Liver (tissue), 9 donors: ENCODE results near the gene RBM3. TPM values are rescaled to one million over a fixed set of nuclear protein-coding genes. Genes with fewer than 3 reads are reported as not detected.

Experiments
- DNase-seq: peaks from one replicate; pipeline ENCODE4 v3.0.0-alpha.2; 2017; ENCODE audit warnings: low spot score
- H3K27ac ChIP-seq, 2 donors: one replicate each; pipeline ENCODE4 v1.7.0; 2013; ENCODE audit warnings: inconsistent platforms in 2 of 2, low read length in 2 of 2, control low read depth in 1 of 2, low read depth in 1 of 2, mild to moderate bottlenecking in 1 of 2
- H3K27me3 ChIP-seq, 4 donors: one replicate each; pipeline versions ENCODE4 v1.6.1 to v1.7.0; 2013; ENCODE audit warnings: low read length in 3 of 4, inconsistent platforms in 1 of 4, mild to moderate bottlenecking in 1 of 4, moderate library complexity in 1 of 4; ENCODE audit not compliant: control insufficient read depth in 4 of 4, insufficient read depth in 4 of 4
- H3K36me3 ChIP-seq, 4 donors: one replicate each; pipeline versions ENCODE4 v1.6.1 to v1.7.0; 2013; ENCODE audit warnings: low read length in 3 of 4, mild to moderate bottlenecking in 3 of 4, low read depth in 1 of 4, moderate library complexity in 1 of 4; ENCODE audit not compliant: control insufficient read depth in 4 of 4, insufficient read depth in 3 of 4
- H3K4me1 ChIP-seq, 4 donors: one replicate each; pipeline versions ENCODE4 v1.6.1 to v1.7.0; 2013; ENCODE audit warnings: low read length in 3 of 4, mild to moderate bottlenecking in 3 of 4, moderate library complexity in 1 of 4; ENCODE audit not compliant: control insufficient read depth in 4 of 4, insufficient read depth in 4 of 4
- H3K4me3 ChIP-seq, 3 donors: one replicate each; pipeline versions ENCODE4 v1.6.1 to v1.7.0; 2013; ENCODE audit warnings: low read length in 3 of 3, control low read depth in 1 of 3, low read depth in 1 of 3, mild to moderate bottlenecking in 1 of 3
- H3K9ac ChIP-seq, 2 donors: one replicate each; pipeline ENCODE4 v1.7.0; 2013; ENCODE audit warnings: low read length in 2 of 2, mild to moderate bottlenecking in 2 of 2, moderate library complexity in 2 of 2, control low read depth in 1 of 2, low read depth in 1 of 2
- H3K9me3 ChIP-seq, 4 donors: one replicate each; pipeline versions ENCODE4 v1.6.1 to v1.7.0; 2013; ENCODE audit warnings: low read length in 3 of 4; ENCODE audit not compliant: control insufficient read depth in 4 of 4
- EGR1 ChIP-seq, 2 donors: IDR thresholded peaks; 2 replicates each; pipeline ENCODE4 v1.6.1; 2016 to 2018; ENCODE audit warnings: antibody characterized with exemption in 2 of 2, low read depth in 2 of 2
- FOXA1 ChIP-seq: IDR thresholded peaks from 2 replicates; pipeline ENCODE4 v1.6.1; 2016; ENCODE audit warnings: antibody characterized with exemption
- FOXA2 ChIP-seq: IDR thresholded peaks from 2 replicates; pipeline ENCODE4 v1.6.1; 2016; ENCODE audit warnings: antibody characterized with exemption
- GABPA ChIP-seq, 2 donors: IDR thresholded peaks in 1 of 2; conservative IDR thresholded peaks in 1 of 2; 2 replicates each; pipeline ENCODE4 v1.6.1; 2016; ENCODE audit warnings: antibody characterized with exemption in 2 of 2, mild to moderate bottlenecking in 1 of 2, moderate library complexity in 1 of 2
- HNF4A ChIP-seq, 2 donors: conservative IDR thresholded peaks; 2 replicates each; pipeline ENCODE4 v1.6.1; 2016; ENCODE audit warnings: antibody characterized with exemption in 2 of 2, mild to moderate bottlenecking in 2 of 2
- HNF4G ChIP-seq: IDR thresholded peaks from 2 replicates; pipeline ENCODE4 v1.6.1; 2016; ENCODE audit warnings: antibody characterized with exemption
- JUND ChIP-seq, 2 donors: IDR thresholded peaks; 2 replicates each; pipeline ENCODE4 v1.6.1; 2016; ENCODE audit warnings: antibody characterized with exemption in 2 of 2
- NR2F2 ChIP-seq: IDR thresholded peaks from 2 replicates; pipeline ENCODE4 v1.6.1; 2016; ENCODE audit warnings: antibody characterized with exemption
- RAD21 ChIP-seq, 2 donors: IDR thresholded peaks; 2 replicates each; pipeline ENCODE4 v1.6.1; 2016; ENCODE audit warnings: antibody characterized with exemption in 2 of 2, mild to moderate bottlenecking in 2 of 2
- RXRA ChIP-seq, 2 donors: IDR thresholded peaks; 2 replicates each; pipeline ENCODE4 v1.6.1; 2017 to 2018; ENCODE audit warnings: antibody characterized with exemption in 2 of 2, mild to moderate bottlenecking in 1 of 2
- SP1 ChIP-seq: IDR thresholded peaks from 2 replicates; pipeline ENCODE4 v1.6.1; 2018; ENCODE audit warnings: antibody characterized with exemption, mild to moderate bottlenecking
- TAF1 ChIP-seq: conservative IDR thresholded peaks from 2 replicates; pipeline ENCODE4 v1.6.1; 2016; ENCODE audit warnings: antibody characterized with exemption, mild to moderate bottlenecking
- YY1 ChIP-seq: IDR thresholded peaks from 2 replicates; pipeline ENCODE4 v1.6.1; 2016; ENCODE audit warnings: antibody characterized with exemption, mild to moderate bottlenecking
- WGBS: extraction: QIAGEN DNeasy Blood & Tissue Kit; methylation state at CpG from one replicate; pipeline ENCODE4 v1.1.7; 2013; 5-methylcytosine and 5-hydroxymethylcytosine counted together
- polyA plus RNA-seq, 2 donors: library from polyadenylated mRNA; stranded (reverse) in 1 of 2; unstranded in 1 of 2; fragments of 200-250 nt in 1 of 2; fragments of >200 nt in 1 of 2; fragmentation: Nextera tagmentation in 1 of 2; extraction: Ambion mirVana in 1 of 2; gene quantifications; one replicate each; pipeline versions ENCODE4 v1.2.1 to v1.2.3, GENCODE V29; 2013 to 2015
- total RNA-seq, 2 donors: library from RNA; depleted of rRNA; stranded (reverse); fragments of >200 nt; gene quantifications; one replicate each; pipeline ENCODE4 v1.2.3, GENCODE V29; 2014
- TF ChIP-seq, protein P1 (sequence below): fragments of 150-350 bp; IDR thresholded peaks from 2 replicates; pipeline ENCODE4 v1.5.1; 2017; ENCODE audit warnings: improper control_type of control experiment, low read depth, low read length; ENCODE audit not compliant: missing input control
- TF ChIP-seq, protein P2 (sequence below): IDR thresholded peaks from 2 replicates; pipeline ENCODE4 v1.6.1; 2016; ENCODE audit warnings: antibody characterized with exemption, mild to moderate bottlenecking
- TF ChIP-seq, protein P3 (sequence below): IDR thresholded peaks from 2 replicates; pipeline ENCODE4 v1.6.1; 2016; ENCODE audit warnings: antibody characterized with exemption
- TF ChIP-seq, protein P4 (sequence below): IDR thresholded peaks from 2 replicates; pipeline ENCODE4 v1.6.1; 2016; ENCODE audit warnings: antibody characterized with exemption
- TF ChIP-seq, protein P5 (sequence below): IDR thresholded peaks from 2 replicates; pipeline ENCODE4 v1.6.1; 2016; ENCODE audit warnings: antibody characterized with exemption
- donor health status: healthy.
- donor health status: healthy.
- donor health status: healthy.
- donor health status: healthy.
- donor health status: healthy.

Gene RBM3
- total and polyA plus RNA-seq, 4 donors: 28.6 to 87.3 (median 62.1) TPM

DNA sequence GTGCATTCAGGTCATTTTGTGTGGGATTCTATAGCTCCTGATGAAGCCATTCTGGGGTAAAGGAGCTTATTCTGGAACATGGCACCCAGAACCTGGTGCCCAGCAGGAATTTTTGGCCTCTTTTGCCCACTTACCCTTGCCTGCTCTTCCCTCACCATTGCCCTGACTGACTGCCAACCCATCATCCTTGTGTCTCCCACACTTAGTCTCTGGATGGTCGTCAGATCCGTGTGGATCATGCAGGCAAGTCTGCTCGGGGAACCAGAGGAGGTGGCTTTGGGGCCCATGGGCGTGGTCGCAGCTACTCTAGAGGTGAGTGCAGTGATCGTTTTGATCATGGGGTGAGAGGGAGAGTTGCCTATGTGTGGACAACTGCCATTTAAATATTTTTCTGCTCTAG lies 1.8 kb downstream of the RBM3 start:
- Histone ChIP-seq H3K4me1 (peaks cover 2 to 14% (median 5%) of the 10 kb centered on the region in 4 donors), H3K27ac (no peak overlapping the region), H3K9me3 (no peaks in the 10 kb centered on the region), H3K4me3 (no peak overlapping the region), H3K27me3 (no peaks in the 10 kb centered on the region), H3K36me3 (peaks cover 5 to 31% (median 22%) of the 10 kb centered on the region in 4 donors), H3K9ac (no peak overlapping the region)
- TF ChIP-seq JUND (IDR thresholded peaks at IDR 0.05) (no peak), EGR1 (IDR thresholded peaks at IDR 0.05; ENCODE audit: low read depth in 2 of 2) (no peak), FOXA1 (no peak), YY1 (no peak), HNF4A (conservative IDR thresholded peaks at IDR 0.05) (no peak), GABPA (IDR thresholded peaks at IDR 0.05 in 1 of 2, conservative IDR thresholded peaks at IDR 0.05 in 1 of 2) (no peak), FOXA2 (no peak), SP1 (no peak), RAD21 (IDR thresholded peaks at IDR 0.05) (no peak), NR2F2 (no peak), TAF1 (no peak), RXRA (IDR thresholded peaks at IDR 0.05) (no peak), HNF4G (no peak)
- TF ChIP-seq, protein P1, sequence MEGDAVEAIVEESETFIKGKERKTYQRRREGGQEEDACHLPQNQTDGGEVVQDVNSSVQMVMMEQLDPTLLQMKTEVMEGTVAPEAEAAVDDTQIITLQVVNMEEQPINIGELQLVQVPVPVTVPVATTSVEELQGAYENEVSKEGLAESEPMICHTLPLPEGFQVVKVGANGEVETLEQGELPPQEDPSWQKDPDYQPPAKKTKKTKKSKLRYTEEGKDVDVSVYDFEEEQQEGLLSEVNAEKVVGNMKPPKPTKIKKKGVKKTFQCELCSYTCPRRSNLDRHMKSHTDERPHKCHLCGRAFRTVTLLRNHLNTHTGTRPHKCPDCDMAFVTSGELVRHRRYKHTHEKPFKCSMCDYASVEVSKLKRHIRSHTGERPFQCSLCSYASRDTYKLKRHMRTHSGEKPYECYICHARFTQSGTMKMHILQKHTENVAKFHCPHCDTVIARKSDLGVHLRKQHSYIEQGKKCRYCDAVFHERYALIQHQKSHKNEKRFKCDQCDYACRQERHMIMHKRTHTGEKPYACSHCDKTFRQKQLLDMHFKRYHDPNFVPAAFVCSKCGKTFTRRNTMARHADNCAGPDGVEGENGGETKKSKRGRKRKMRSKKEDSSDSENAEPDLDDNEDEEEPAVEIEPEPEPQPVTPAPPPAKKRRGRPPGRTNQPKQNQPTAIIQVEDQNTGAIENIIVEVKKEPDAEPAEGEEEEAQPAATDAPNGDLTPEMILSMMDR: no peak
- TF ChIP-seq, protein P2, sequence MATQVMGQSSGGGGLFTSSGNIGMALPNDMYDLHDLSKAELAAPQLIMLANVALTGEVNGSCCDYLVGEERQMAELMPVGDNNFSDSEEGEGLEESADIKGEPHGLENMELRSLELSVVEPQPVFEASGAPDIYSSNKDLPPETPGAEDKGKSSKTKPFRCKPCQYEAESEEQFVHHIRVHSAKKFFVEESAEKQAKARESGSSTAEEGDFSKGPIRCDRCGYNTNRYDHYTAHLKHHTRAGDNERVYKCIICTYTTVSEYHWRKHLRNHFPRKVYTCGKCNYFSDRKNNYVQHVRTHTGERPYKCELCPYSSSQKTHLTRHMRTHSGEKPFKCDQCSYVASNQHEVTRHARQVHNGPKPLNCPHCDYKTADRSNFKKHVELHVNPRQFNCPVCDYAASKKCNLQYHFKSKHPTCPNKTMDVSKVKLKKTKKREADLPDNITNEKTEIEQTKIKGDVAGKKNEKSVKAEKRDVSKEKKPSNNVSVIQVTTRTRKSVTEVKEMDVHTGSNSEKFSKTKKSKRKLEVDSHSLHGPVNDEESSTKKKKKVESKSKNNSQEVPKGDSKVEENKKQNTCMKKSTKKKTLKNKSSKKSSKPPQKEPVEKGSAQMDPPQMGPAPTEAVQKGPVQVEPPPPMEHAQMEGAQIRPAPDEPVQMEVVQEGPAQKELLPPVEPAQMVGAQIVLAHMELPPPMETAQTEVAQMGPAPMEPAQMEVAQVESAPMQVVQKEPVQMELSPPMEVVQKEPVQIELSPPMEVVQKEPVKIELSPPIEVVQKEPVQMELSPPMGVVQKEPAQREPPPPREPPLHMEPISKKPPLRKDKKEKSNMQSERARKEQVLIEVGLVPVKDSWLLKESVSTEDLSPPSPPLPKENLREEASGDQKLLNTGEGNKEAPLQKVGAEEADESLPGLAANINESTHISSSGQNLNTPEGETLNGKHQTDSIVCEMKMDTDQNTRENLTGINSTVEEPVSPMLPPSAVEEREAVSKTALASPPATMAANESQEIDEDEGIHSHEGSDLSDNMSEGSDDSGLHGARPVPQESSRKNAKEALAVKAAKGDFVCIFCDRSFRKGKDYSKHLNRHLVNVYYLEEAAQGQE: no peak
- TF ChIP-seq, protein P3, sequence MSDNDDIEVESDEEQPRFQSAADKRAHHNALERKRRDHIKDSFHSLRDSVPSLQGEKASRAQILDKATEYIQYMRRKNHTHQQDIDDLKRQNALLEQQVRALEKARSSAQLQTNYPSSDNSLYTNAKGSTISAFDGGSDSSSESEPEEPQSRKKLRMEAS: no peak
- TF ChIP-seq, protein P4, sequence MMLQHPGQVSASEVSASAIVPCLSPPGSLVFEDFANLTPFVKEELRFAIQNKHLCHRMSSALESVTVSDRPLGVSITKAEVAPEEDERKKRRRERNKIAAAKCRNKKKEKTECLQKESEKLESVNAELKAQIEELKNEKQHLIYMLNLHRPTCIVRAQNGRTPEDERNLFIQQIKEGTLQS: no peak
- TF ChIP-seq, protein P5, sequence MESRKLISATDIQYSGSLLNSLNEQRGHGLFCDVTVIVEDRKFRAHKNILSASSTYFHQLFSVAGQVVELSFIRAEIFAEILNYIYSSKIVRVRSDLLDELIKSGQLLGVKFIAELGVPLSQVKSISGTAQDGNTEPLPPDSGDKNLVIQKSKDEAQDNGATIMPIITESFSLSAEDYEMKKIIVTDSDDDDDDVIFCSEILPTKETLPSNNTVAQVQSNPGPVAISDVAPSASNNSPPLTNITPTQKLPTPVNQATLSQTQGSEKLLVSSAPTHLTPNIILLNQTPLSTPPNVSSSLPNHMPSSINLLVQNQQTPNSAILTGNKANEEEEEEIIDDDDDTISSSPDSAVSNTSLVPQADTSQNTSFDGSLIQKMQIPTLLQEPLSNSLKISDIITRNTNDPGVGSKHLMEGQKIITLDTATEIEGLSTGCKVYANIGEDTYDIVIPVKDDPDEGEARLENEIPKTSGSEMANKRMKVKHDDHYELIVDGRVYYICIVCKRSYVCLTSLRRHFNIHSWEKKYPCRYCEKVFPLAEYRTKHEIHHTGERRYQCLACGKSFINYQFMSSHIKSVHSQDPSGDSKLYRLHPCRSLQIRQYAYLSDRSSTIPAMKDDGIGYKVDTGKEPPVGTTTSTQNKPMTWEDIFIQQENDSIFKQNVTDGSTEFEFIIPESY: no peak
- 79% methylated on average over 6 of the region's 6 CpGs for WGBS
- no peak for DNase-seq
